Mucosa of descending colon (tissue), 3 donors: ENCODE results near the gene BTBD10. TPM values are rescaled to one million over a fixed set of nuclear protein-coding genes. Genes with fewer than 3 reads are reported as not detected.
A peak's percentile ranks its signal among the peaks of the same experiment; 100 is the strongest.

Experiments
- ATAC-seq: fragments of 200-7000 bp; cut with Tn5 transposase; one replicate; pipeline ENCODE4 v1.9.1; 2020; ENCODE audit warnings: mild to moderate bottlenecking, moderate library complexity
- DNase-seq, 3 donors: peaks; one replicate each; pipeline ENCODE4 v3.0.0-alpha.2; 2020
- H3K36me3 ChIP-seq: fragments of 200-600 bp; one replicate; pipeline ENCODE4 v1.8.0; 2021; ENCODE audit warnings: low read depth, mild to moderate bottlenecking
- H3K4me1 ChIP-seq: fragments of 200-600 bp; one replicate; pipeline ENCODE4 v1.8.0; 2021; ENCODE audit warnings: low read depth, mild to moderate bottlenecking
- H3K4me3 ChIP-seq: fragments of 200-600 bp; one replicate; pipeline ENCODE4 v1.8.0; 2021; ENCODE audit warnings: mild to moderate bottlenecking
- H3K9me3 ChIP-seq: fragments of 200-600 bp; one replicate; pipeline ENCODE4 v1.8.0; 2021; ENCODE audit warnings: mild to moderate bottlenecking
- intact Hi-C, 2 donors: fragments of 100-400 bp; cut with DNase I in 1 of 2; cut with micrococcal nuclease in 1 of 2; formaldehyde crosslinking; loops; one replicate each; pipeline versions ENCODE4 v1.11.0 to v1.11.1; 2022; cut with DNase I, micrococcal nuclease
- total RNA-seq, 3 donors: library from RNA; stranded (reverse); fragmentation: NEBNext Ultra II Directional in 2 of 3; extraction: Animal tissue kit (Norgen Biotek cat#: 25700) in 2 of 3; gene quantifications; one replicate each; pipeline versions ENCODE4 v1.2.1 to v1.2.4, GENCODE V29; 2021 to 2023
- TF ChIP-seq, protein P1 (sequence below): fragments of 200-600 bp; IDR thresholded peaks from one replicate; pipeline ENCODE4 v1.8.0; 2022; ENCODE audit warnings: antibody characterized with exemption, mild to moderate bottlenecking
- donor health status: DM: no; HTN: no; CAD: no; lungs with moderate emphysema.
- donor health status: DM: no; HTN: no; CAD: no.
- donor health status: DM: no; HTN: yes; CAD: no.

Gene BTBD10
- total RNA-seq, 3 donors from 2014 or later: 28.2 to 37.8 (median 29.5) TPM

DNA sequence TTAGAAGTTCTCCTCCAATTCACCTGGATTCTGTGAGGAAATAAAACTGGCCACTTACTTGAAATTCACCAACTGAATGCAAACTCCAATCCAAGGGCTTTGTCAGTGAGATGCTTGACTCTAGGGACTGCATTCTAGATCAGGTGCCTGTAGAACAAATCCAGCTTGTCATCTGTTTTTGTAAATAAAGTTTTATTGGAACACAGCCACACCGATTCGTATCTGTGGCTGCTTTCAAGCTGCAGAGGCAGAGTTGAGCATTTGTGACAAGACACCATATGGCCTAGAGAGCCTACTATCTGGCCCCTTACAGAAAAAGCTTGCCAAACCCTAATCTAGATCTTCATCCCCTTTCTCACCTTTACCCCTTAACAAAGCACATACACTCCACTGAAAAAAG lies 82.3 kb downstream of the BTBD10 start:
- no peak overlapping the region for H3K4me3 ChIP-seq
- intact Hi-C loops: no loop called here
- DNase-seq (no peak), ATAC-seq (no peak)
- H3K36me3 ChIP-seq: no peaks in the 10 kb centered on the region
- H3K9me3 ChIP-seq: no peaks in the 10 kb centered on the region
- H3K4me1 ChIP-seq: no peaks in the 10 kb centered on the region
- TF ChIP-seq, protein P1, sequence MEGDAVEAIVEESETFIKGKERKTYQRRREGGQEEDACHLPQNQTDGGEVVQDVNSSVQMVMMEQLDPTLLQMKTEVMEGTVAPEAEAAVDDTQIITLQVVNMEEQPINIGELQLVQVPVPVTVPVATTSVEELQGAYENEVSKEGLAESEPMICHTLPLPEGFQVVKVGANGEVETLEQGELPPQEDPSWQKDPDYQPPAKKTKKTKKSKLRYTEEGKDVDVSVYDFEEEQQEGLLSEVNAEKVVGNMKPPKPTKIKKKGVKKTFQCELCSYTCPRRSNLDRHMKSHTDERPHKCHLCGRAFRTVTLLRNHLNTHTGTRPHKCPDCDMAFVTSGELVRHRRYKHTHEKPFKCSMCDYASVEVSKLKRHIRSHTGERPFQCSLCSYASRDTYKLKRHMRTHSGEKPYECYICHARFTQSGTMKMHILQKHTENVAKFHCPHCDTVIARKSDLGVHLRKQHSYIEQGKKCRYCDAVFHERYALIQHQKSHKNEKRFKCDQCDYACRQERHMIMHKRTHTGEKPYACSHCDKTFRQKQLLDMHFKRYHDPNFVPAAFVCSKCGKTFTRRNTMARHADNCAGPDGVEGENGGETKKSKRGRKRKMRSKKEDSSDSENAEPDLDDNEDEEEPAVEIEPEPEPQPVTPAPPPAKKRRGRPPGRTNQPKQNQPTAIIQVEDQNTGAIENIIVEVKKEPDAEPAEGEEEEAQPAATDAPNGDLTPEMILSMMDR: no peak

- DNase-seq (no peak), ATAC-seq (no peak)
- no peaks in the 10 kb centered on the region for H3K36me3 ChIP-seq
- TF ChIP-seq, protein P1: no peak
- intact Hi-C loops: no loop called here
- H3K9me3 ChIP-seq: no peaks in the 10 kb centered on the region
- H3K4me3 ChIP-seq: no peak overlapping the region
- H3K4me1 ChIP-seq: no peaks in the 10 kb centered on the region
Observed at GRCh38 chr11:13378316-13378715, 84.7 kb downstream of the BTBD10 start.

DNA sequence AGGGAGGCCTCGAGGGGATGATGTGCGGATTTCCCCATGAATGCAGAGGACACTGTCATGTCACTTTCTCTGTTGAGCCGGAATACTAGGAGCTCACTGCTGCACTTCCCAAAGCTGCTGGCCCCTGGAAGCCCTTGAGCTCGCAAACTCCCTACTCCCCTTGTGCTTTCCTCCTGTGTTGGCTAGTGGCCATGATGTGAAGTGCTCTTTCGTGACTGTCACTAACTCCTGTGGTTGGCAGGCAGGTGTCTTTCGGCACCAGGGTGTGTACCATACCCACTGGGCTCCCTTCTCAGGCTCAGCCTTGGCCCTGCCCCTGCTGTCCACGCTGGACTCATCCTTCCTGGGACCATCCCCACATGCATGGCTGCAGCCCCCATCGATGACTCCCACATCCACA lies 86.2 kb downstream of the BTBD10 start:
- TF ChIP-seq, protein P1: no peak
- H3K4me3 ChIP-seq: no peak overlapping the region
- no peaks in the 10 kb centered on the region for H3K4me1 ChIP-seq
- ATAC-seq (peak; percentile 9), DNase-seq (no peak)
- intact Hi-C loops: no loop called here
- H3K36me3 ChIP-seq: no peaks in the 10 kb centered on the region
- H3K9me3 ChIP-seq: no peaks in the 10 kb centered on the region

DNA sequence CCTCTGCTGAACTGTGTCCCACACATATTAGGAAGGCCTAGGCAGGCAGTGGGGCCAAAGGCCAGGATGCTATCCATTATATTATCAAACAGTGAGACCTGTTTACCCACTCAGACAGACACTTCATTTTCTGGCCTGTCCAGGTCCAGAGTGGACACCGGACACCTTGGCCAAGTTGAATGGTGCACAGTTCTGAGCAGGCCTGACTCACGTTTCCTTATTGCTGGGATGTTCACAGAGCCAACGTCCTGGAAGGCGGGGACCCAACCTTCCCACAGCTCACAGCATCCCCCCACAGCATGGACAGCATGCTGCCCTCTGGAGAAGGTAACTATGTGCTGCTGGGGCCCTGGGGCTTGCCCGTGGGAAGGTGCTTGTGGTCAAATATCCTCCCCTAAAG lies 86.6 kb downstream of the BTBD10 start:
- ATAC-seq: peak; percentile 83
- H3K36me3 ChIP-seq: no peaks in the 10 kb centered on the region
- intact Hi-C loops: no loop called here
- TF ChIP-seq, protein P1: no peak
- DNase-seq: no peak
- no peaks in the 10 kb centered on the region for H3K4me1 ChIP-seq
- no peak overlapping the region for H3K4me3 ChIP-seq
- H3K9me3 ChIP-seq: no peaks in the 10 kb centered on the region

GRCh38 chr11:13375798-13376197 lies 87.2 kb downstream of the BTBD10 start:
- DNase-seq: no peak
- intact Hi-C loops: no loop called here
- H3K4me3 ChIP-seq: no peak overlapping the region
- H3K9me3 ChIP-seq: no peaks in the 10 kb centered on the region
- no peaks in the 10 kb centered on the region for H3K4me1 ChIP-seq
- H3K36me3 ChIP-seq: no peaks in the 10 kb centered on the region
- TF ChIP-seq, protein P1: no peak
- peak; percentile 57 for ATAC-seq

DNA sequence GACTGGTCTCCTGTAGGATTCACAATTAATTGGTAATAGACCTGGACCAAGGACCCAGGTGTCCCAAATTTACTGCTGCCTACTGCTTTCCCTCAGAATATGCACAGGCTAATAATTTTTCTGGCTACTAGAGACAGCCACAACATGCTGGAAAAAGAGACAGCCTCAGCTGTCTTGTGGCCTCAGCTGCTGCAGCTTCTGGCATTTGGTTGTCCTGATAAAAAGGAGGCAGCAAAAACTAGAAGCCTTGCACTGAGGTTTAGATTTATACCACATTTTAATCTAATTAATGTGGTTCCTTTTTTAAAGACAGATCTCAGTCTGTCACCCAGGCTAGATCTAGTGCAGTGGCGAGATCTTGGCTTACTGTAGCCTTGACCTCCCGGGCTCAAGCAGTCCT lies 89.8 kb downstream of the BTBD10 start:
- Histone ChIP-seq H3K36me3 (no peaks in the 10 kb centered on the region), H3K9me3 (no peaks in the 10 kb centered on the region), H3K4me1 (no peaks in the 10 kb centered on the region), H3K4me3 (no peak overlapping the region)
- TF ChIP-seq, protein P1: no peak
- intact Hi-C loops: no loop called here
- no peak for ATAC-seq
- no peak for DNase-seq
